HCT116 (cell line): ENCODE results near the gene NDUFB7. TPM values are rescaled to one million over a fixed set of nuclear protein-coding genes. Genes with fewer than 3 reads are reported as not detected.

Experiments used
- ATAC-seq: fragments of 200-7000 bp; cut with Tn5 transposase; 2 replicates; pipeline ENCODE4 v1.9.1; 2020; ENCODE audit warnings: mild to moderate bottlenecking, moderate library complexity
- BruUV-seq: library from RNA; stranded (reverse); fragments of 400-500 nt; replicated peaks from 2 replicates; lab custom pipeline; 2021; lab: Mats Ljungman, UMichigan
- CTCF ChIA-PET: fragments of 300-600 bp; sonication (Branson Sonifier 250); formaldehyde crosslinking; loops from one replicate; lab custom pipeline; 2021; ENCODE audit warnings: antibody characterized with exemption; lab: Charles Lee
- POLR2A ChIA-PET: fragments of 300-600, 350-600 bp; sonication (Branson Sonifier 250); formaldehyde crosslinking; loops from one replicate; lab custom pipeline; 2021; ENCODE audit warnings: antibody characterized with exemption; lab: Charles Lee
- RAD21 ChIA-PET, 2 experiments: fragments of 300-600 bp; sonication (Branson Sonifier 250); formaldehyde crosslinking; loops; one replicate each; lab custom pipeline; 2023; ENCODE audit warnings: low total read pairs in 2 of 2; ENCODE audit not compliant: uncharacterized antibody in 2 of 2, unreplicated experiment in 2 of 2, low non-redundant PET in 1 of 2; lab: Charles Lee
- DNase-seq: peaks from one replicate; pipeline ENCODE4 v3.0.0-alpha.2; 2010; ENCODE audit warnings: low read depth, low spot score
- H2AFZ ChIP-seq: fragments of 200-600 bp; shearing (Covaris generic), sonication (generic); 2 replicates; pipeline ENCODE4 v1.6.1; 2017; ENCODE audit warnings: low read depth, mixed run types, mixed read lengths, antibody characterized with exemption, low read length; ENCODE audit not compliant: poor library complexity, severe bottlenecking
- H3K27ac ChIP-seq: 2 replicates; pipeline ENCODE4 v1.5.1; 2012; ENCODE audit warnings: low read depth, low read length
- H3K27me3 ChIP-seq: fragments of 200-600 bp; sonication (generic); 2 replicates; pipeline ENCODE4 v1.6.1; 2016; ENCODE audit warnings: mixed run types, low read length, mixed read lengths; ENCODE audit not compliant: insufficient read depth
- H3K36me3 ChIP-seq, 2 experiments: fragments of 200-500 bp in 1 of 2; fragments of 200-600 bp in 1 of 2; sonication (Bioruptor generic) in 1 of 2; sonication (generic) in 1 of 2; 2 replicates each; pipeline versions ENCODE4 v1.5.1 to v1.6.1; 2014 to 2016; ENCODE audit warnings: low read length in 2 of 2, inconsistent platforms in 1 of 2, mixed read lengths in 1 of 2, mixed run types in 1 of 2; ENCODE audit not compliant: insufficient read depth in 2 of 2, control insufficient read depth in 1 of 2
- H3K4me1 ChIP-seq, 2 experiments: fragments of 200-600 bp in 1 of 2; sonication (generic) in 1 of 2; 2 replicates each; pipeline versions ENCODE4 v1.5.1 to v1.6.1; 2012 to 2017; ENCODE audit warnings: low read length in 2 of 2, inconsistent platforms in 1 of 2, mild to moderate bottlenecking in 1 of 2, mixed read lengths in 1 of 2, mixed run types in 1 of 2, moderate library complexity in 1 of 2; ENCODE audit not compliant: insufficient read depth in 2 of 2, control insufficient read depth in 1 of 2
- H3K4me2 ChIP-seq: fragments of 200-600 bp; sonication (generic); 2 replicates; pipeline ENCODE4 v1.6.1; 2017; ENCODE audit warnings: mixed run types, low read length, mixed read lengths
- H3K4me3 ChIP-seq, 2 experiments: fragments of 200-600 bp in 1 of 2; sonication (generic) in 1 of 2; replicated peaks in 1 of 2; 2 replicates each; pipeline ENCODE4 v1.5.1; 2011 to 2016; ENCODE audit warnings: low read length in 2 of 2, control low read depth in 1 of 2, low read depth in 1 of 2, mild to moderate bottlenecking in 1 of 2, mixed read lengths in 1 of 2, mixed run types in 1 of 2
- H3K79me2 ChIP-seq: fragments of 200-600 bp; sonication (generic); 2 replicates; pipeline ENCODE4 v1.6.1; 2017; ENCODE audit warnings: mild to moderate bottlenecking, mixed run types, low read length, moderate library complexity, mixed read lengths; ENCODE audit not compliant: insufficient read depth
- H3K9ac ChIP-seq: fragments of 200-600 bp; sonication (generic); 2 replicates; pipeline ENCODE4 v1.6.1; 2016; ENCODE audit warnings: low read length, mixed read lengths
- H3K9me2 ChIP-seq: fragments of 200-600 bp; sonication (generic), shearing (Covaris generic); 2 replicates; pipeline ENCODE4 v1.6.1; 2017; ENCODE audit warnings: mixed run types, mild to moderate bottlenecking, moderate library complexity; ENCODE audit not compliant: insufficient read depth
- H3K9me3 ChIP-seq, 2 experiments: fragments of 200-500 bp in 1 of 2; fragments of 200-600 bp in 1 of 2; sonication (Bioruptor generic) in 1 of 2; sonication (generic) in 1 of 2; 2 replicates each; pipeline ENCODE4 v1.6.1; 2014 to 2017; ENCODE audit warnings: low read length in 2 of 2, mixed read lengths in 2 of 2, inconsistent platforms in 1 of 2, low read depth in 1 of 2, mild to moderate bottlenecking in 1 of 2, mixed run types in 1 of 2, moderate library complexity in 1 of 2; ENCODE audit not compliant: control insufficient read depth in 1 of 2, insufficient read depth in 1 of 2
- H4K20me1 ChIP-seq: fragments of 200-600 bp; sonication (generic), shearing (Covaris generic); 2 replicates; pipeline ENCODE4 v1.6.1; 2017; ENCODE audit warnings: mixed run types, mild to moderate bottlenecking, moderate library complexity; ENCODE audit not compliant: insufficient read depth
- CBX3 ChIP-seq: IDR thresholded peaks from 2 replicates; pipeline ENCODE4 v1.6.1; 2012; ENCODE audit warnings: low read depth
- FOSL1 ChIP-seq: IDR thresholded peaks from 2 replicates; pipeline ENCODE4 v1.6.1; 2012; ENCODE audit warnings: low read depth
- JUND ChIP-seq: IDR thresholded peaks from 2 replicates; pipeline ENCODE4 v1.6.1; 2012
- SP1 ChIP-seq: IDR thresholded peaks from 2 replicates; pipeline ENCODE4 v1.6.1; 2012; ENCODE audit warnings: low read depth
- YY1 ChIP-seq: IDR thresholded peaks from 2 replicates; pipeline ENCODE4 v1.6.1; 2011; ENCODE audit warnings: low read length, low read depth, moderate library complexity, mild to moderate bottlenecking; ENCODE audit not compliant: insufficient replicate concordance; ENCODE audit errors: extremely low read depth
- ZNF274 ChIP-seq: fragments of 200-500 bp; sonication (Bioruptor generic); IDR thresholded peaks from 2 replicates; pipeline ENCODE4 v1.6.1; 2014; ENCODE audit warnings: mild to moderate bottlenecking, low read depth, low read length, inconsistent platforms
- intact Hi-C: fragments of 100-400 bp; cut with micrococcal nuclease; formaldehyde crosslinking; loops from 2 replicates; pipeline ENCODE4 v1.10.0; 2022
- total RNA-seq: library from RNA; stranded (reverse); gene quantifications from one replicate; pipeline ENCODE4 v1.2.1, GENCODE V29; 2021; ENCODE audit not compliant: unreplicated experiment
- TF ChIP-seq, protein P1 (sequence below): IDR thresholded peaks from 2 replicates; pipeline ENCODE4 v1.6.1; 2012; ENCODE audit warnings: low read depth

The NDUFB7 gene
- total RNA-seq, 1 experiment from 2014 or later, result 167 TPM

GRCh38 chr19:14559916-14560775 is 11.7 kb downstream of the NDUFB7 start:
- no peaks in the 10 kb centered on the region for H4K20me1 ChIP-seq
- POLR2A ChIA-PET, result no interaction called here
- H3K4me3 ChIP-seq, result no peak overlapping the region
- intact Hi-C loops, result loop anchor here (5.0 kb wide), 1 partner anchor 127 kb away; no protein-coding TSS in a partner anchor
- H2AFZ ChIP-seq, result no peak overlapping the region
- RAD21 ChIA-PET, result interaction anchor here in 1 of 2 experiments (0.7 kb wide), 1 partner anchor 13 kb away, joined by 3 read pairs; no protein-coding TSS in a partner anchor
- no peaks in the 10 kb centered on the region for H3K27me3 ChIP-seq
- CTCF ChIA-PET, result interaction anchor here (1.1 kb wide), 1 partner anchor 12 kb away, joined by 3 read pairs; the partner anchor contains the start of gene NDUFB7
- BruUV-seq, result no TSS peak
- no peaks in the 10 kb centered on the region for H3K9me3 ChIP-seq
- H3K9me2 ChIP-seq, result no peaks in the 10 kb centered on the region
- peaks cover 0 to 4% of the 10 kb centered on the region in 2 experiments; a peak in 2 of 4 replicates for H3K36me3 ChIP-seq
- H3K4me1 ChIP-seq, result peaks cover 22 to 36% of the 10 kb centered on the region in 2 experiments
- H3K4me2 ChIP-seq, result no peak overlapping the region
- ATAC-seq, result no peak
- TF ChIP-seq, protein P1, sequence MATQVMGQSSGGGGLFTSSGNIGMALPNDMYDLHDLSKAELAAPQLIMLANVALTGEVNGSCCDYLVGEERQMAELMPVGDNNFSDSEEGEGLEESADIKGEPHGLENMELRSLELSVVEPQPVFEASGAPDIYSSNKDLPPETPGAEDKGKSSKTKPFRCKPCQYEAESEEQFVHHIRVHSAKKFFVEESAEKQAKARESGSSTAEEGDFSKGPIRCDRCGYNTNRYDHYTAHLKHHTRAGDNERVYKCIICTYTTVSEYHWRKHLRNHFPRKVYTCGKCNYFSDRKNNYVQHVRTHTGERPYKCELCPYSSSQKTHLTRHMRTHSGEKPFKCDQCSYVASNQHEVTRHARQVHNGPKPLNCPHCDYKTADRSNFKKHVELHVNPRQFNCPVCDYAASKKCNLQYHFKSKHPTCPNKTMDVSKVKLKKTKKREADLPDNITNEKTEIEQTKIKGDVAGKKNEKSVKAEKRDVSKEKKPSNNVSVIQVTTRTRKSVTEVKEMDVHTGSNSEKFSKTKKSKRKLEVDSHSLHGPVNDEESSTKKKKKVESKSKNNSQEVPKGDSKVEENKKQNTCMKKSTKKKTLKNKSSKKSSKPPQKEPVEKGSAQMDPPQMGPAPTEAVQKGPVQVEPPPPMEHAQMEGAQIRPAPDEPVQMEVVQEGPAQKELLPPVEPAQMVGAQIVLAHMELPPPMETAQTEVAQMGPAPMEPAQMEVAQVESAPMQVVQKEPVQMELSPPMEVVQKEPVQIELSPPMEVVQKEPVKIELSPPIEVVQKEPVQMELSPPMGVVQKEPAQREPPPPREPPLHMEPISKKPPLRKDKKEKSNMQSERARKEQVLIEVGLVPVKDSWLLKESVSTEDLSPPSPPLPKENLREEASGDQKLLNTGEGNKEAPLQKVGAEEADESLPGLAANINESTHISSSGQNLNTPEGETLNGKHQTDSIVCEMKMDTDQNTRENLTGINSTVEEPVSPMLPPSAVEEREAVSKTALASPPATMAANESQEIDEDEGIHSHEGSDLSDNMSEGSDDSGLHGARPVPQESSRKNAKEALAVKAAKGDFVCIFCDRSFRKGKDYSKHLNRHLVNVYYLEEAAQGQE, result no peak
- TF ChIP-seq FOSL1 (no peak), YY1 (no peak), CBX3 (no peak), SP1 (no peak), JUND (no peak), ZNF274 (no peak)
- no peak for DNase-seq
- H3K27ac ChIP-seq, result peak overlapping the region; percentile 14; the same call in 1 of the 2 replicates
- H3K79me2 ChIP-seq, result peaks cover 76% of the 10 kb centered on the region
- H3K9ac ChIP-seq, result no peak overlapping the region
